Testis (tissue), 2 donors: ENCODE results near the gene CCDC57.

Experiments
- CTCF ChIP-seq, 3 experiments: fragments of 450-650 bp in 2 of 3; fragments of 200-600 bp in 1 of 3; sonication (generic) in 1 of 3; IDR thresholded peaks; one replicate each; pipeline ENCODE4 v1.5.1; 2016 to 2019; ENCODE audit warnings: antibody characterized with exemption in 3 of 3, mild to moderate bottlenecking in 2 of 3, moderate library complexity in 1 of 3
- POLR2A ChIP-seq: fragments of 450-650 bp; IDR thresholded peaks from one replicate; pipeline ENCODE4 v1.6.1; 2017; ENCODE audit warnings: antibody characterized with exemption, mild to moderate bottlenecking, moderate library complexity

GRCh38 chr17:82200135-82200534, 12.5 kb downstream of the CCDC57 start:
- TF ChIP-seq CTCF (IDR thresholded peaks at IDR 0.05) (no peak), POLR2A (no peak)
